ENCODE results near the gene C4BPA.

The C4BPA gene

DNA sequence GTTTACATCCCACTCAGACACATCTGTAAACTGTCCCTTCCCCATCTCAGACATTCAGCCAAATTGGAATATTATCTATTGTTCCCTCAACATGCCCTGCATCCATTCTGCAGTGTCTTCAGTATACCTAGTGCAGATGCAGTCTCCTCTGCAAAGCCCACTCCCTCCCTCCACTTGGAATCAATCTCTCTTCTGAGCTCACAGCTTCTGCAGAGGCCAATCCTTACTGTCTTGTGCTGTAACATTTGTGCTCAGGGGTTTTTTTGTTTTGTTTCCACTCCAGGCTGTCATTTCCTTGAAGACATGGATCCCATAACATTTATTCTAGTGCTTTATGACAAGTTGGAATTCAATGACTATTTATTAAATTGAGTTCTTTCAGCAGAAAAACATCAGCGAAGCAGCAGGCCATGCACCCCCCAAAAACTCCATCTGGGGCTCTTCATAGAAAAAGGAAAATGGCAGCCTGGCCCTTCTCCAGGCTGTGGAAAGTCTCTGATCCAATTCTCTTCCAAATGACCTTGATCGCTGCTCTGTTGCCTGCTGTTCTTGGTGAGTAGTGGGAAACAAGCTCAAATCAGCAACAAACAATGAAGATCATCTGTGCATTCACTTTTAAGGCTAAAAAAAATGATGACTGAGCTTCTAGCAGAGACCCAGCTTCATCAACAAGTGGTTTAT lies 8.7 kb downstream of the C4BPA start:
- Histone ChIP-seq H3K4me1 (no peaks in the 10 kb centered on the region), H3K27ac (no peak overlapping the region), H3K4me3 (no peak overlapping the region), H4K20me1 (no peaks in the 10 kb centered on the region), H3K9ac (no peak overlapping the region), H3K36me3 (no peaks in the 10 kb centered on the region), H3K4me2 (no peak overlapping the region), H3K9me3 (no peaks in the 10 kb centered on the region), H3K27me3 (no peaks in the 10 kb centered on the region)
- TF ChIP-seq Cebpa-rat (IDR thresholded peaks at IDR 0.05): no peak

DNA sequence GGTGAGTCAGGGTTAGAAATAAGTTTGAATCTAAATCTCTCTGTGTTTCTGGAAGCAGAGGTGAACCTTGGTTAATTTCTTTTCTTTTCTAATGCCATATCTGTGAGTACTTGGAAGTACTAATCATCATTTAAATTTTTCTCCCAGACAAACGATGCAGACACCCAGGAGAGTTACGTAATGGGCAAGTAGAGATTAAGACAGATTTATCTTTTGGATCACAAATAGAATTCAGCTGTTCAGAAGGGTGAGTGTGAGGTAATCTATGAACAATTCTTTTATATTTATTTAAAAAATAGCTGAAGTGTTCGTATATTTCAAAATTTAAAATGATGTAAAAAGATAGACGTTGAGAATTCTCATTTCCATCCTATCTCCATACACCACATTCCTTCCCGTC lies 11.2 kb downstream of the C4BPA start:
- TF ChIP-seq Cebpa-rat (IDR thresholded peaks at IDR 0.05): no peak
- Histone ChIP-seq H3K27me3 (no peaks in the 10 kb centered on the region), H3K36me3 (no peaks in the 10 kb centered on the region), H3K27ac (no peak overlapping the region), H4K20me1 (no peaks in the 10 kb centered on the region), H3K4me1 (no peaks in the 10 kb centered on the region), H3K9ac (no peak overlapping the region), H3K4me2 (no peak overlapping the region), H3K9me3 (no peaks in the 10 kb centered on the region), H3K4me3 (no peak overlapping the region)

DNA sequence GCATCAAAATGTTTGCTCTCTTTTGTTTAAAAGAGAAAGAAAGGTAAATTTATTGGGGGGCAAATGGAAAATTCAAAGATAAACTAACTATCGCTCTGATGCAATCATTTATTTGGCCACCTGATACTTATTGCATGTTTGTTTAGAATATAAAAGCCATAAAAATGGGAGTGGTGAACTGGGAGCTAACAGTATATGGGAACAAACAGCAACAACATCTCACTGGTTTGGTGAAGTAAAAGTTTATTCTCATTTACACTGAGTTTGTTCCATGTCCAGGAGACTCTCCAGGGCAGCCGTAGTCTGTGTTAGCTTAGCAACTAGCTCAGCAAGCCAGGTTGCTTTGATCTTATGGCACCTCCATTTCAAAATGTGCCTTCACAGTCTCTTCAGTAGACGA lies 20.4 kb downstream of the C4BPA start:
- Histone ChIP-seq H3K4me1 (no peaks in the 10 kb centered on the region), H3K4me3 (no peak overlapping the region), H3K9me3 (peaks cover 26% of the 10 kb centered on the region), H3K4me2 (no peak overlapping the region), H3K36me3 (no peaks in the 10 kb centered on the region), H3K9ac (no peak overlapping the region), H4K20me1 (no peaks in the 10 kb centered on the region), H3K27ac (no peak overlapping the region), H3K27me3 (no peaks in the 10 kb centered on the region)
- no peak for TF ChIP-seq Cebpa-rat (IDR thresholded peaks at IDR 0.05)

DNA sequence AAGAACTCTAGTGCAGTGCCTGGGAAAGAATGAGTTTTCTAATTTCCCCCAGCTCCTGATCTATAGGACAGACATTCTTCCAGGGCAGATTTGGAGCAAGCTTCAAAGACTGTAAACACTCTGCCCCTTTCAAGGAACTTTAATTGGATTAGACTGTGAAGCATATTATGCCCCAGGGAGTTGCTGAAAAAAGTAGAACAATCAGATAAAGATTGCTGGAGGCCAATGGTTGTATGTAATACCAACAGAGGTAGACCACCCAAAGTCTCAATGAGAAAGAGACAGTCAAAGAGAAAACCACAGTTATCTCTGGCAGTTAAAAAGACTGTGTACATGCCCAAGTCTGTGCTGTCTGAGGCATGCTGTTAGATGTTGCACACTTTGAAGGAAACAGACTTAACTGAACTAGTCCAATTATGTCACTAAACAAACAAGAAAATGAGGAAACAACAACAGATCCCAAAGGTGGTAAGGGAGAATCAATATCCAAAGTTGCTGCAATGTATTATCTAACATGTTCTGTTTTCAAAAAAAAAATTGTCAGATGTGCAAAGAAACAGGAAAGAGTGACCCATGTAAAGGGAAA lies 24.4 kb downstream of the C4BPA start:
- TF ChIP-seq Cebpa-rat (IDR thresholded peaks at IDR 0.05): no peak
- Histone ChIP-seq H3K4me2 (no peak overlapping the region), H3K4me1 (no peaks in the 10 kb centered on the region), H3K36me3 (no peaks in the 10 kb centered on the region), H3K27me3 (no peaks in the 10 kb centered on the region), H3K9ac (no peak overlapping the region), H3K4me3 (no peak overlapping the region), H3K27ac (no peak overlapping the region), H3K9me3 (peaks cover 41% of the 10 kb centered on the region), H4K20me1 (no peaks in the 10 kb centered on the region)

DNA sequence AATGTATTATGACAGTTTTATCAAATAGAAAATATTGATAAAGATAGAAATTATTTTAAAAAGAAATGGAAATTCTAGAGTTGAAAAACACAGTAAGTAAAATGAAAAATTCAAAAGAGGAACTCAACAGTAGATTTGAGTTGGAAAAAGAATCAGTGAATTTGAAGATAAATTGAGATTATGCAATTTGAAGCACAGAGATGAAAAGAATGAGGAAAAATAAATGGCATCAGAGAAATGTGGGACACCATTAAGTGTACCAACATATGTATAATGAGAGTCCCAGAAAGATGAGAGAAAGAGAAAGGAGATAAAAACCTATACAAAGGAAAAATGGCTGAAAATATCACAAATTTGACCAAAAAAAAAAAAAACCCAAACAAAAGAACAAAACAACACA lies 25.0 kb downstream of the C4BPA start:
- no peak overlapping the region for H3K4me2 ChIP-seq
- no peak for TF ChIP-seq Cebpa-rat (IDR thresholded peaks at IDR 0.05)
- no peaks in the 10 kb centered on the region for H3K27me3 ChIP-seq
- H3K9me3 ChIP-seq: peaks cover 41% of the 10 kb centered on the region
- H3K36me3 ChIP-seq: no peaks in the 10 kb centered on the region
- no peak overlapping the region for H3K4me3 ChIP-seq
- no peak overlapping the region for H3K9ac ChIP-seq
- H4K20me1 ChIP-seq: no peaks in the 10 kb centered on the region
- no peaks in the 10 kb centered on the region for H3K4me1 ChIP-seq
- H3K27ac ChIP-seq: no peak overlapping the region

DNA sequence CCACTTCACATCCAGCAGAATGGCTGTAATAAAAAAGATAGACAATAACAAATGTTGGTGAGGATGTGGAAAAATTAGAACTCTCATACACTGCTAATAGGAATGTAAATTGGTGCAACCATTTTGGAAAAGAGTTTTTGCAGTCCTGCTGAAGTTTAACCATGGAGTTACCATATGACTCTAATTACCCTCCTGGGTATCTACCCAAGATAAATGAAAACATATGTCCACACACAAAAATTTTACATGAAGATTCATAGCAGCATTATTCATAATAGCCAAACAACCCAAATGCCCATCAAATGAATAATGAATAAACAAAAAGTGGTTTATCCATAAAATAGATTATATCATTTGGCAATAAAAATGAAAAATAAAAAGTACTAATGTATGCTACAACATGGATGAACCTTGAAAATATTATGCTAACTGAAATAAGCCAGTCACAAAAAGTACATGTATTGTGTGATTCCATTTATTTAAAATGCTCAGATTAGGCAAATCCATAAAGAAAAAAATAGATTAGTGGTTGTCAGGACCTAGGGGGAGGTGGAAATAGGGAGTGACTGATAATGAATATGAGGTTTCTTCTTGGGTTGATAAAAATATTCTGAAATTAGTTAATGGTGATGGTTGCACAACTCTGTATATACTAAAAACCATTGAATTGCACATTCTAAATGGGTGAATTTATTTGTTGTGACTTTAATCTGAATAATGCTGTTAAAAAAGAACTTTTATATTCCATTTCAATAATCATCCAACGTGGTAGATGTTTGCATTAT lies 26.4 kb downstream of the C4BPA start:
- no peaks in the 10 kb centered on the region for H3K4me1 ChIP-seq
- H3K36me3 ChIP-seq: no peaks in the 10 kb centered on the region
- H3K27ac ChIP-seq: no peak overlapping the region
- H3K9me3 ChIP-seq: peaks cover 40% of the 10 kb centered on the region
- H4K20me1 ChIP-seq: no peaks in the 10 kb centered on the region
- TF ChIP-seq Cebpa-rat (IDR thresholded peaks at IDR 0.05): no peak
- H3K27me3 ChIP-seq: no peaks in the 10 kb centered on the region
- no peak overlapping the region for H3K4me3 ChIP-seq
- no peak overlapping the region for H3K9ac ChIP-seq
- H3K4me2 ChIP-seq: no peak overlapping the region

DNA sequence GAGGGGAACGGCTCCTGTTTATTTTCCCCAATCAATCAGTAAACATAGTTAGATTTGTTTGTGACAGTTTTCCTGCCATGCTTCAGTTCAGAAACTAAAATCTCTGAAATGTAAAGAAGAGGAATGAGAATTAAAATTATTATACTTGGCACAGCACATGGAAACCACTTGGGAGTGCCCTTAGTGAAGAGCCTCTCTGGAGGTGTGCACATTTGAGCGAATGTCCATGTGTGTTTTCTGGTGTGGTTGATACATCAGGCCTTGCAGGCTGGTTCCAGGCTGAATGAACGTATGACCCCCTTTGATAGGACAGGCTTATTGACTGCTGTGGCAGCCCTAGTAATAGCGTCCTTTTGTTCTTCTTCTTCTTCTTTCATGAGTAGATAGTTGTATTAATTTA lies 27.1 kb downstream of the C4BPA start:
- Histone ChIP-seq H3K9me3 (peaks cover 37% of the 10 kb centered on the region), H4K20me1 (no peaks in the 10 kb centered on the region), H3K27ac (no peak overlapping the region), H3K4me1 (no peaks in the 10 kb centered on the region), H3K36me3 (no peaks in the 10 kb centered on the region), H3K4me2 (no peak overlapping the region), H3K9ac (no peak overlapping the region), H3K27me3 (no peaks in the 10 kb centered on the region), H3K4me3 (no peak overlapping the region)
- TF ChIP-seq Cebpa-rat (IDR thresholded peaks at IDR 0.05): no peak

DNA sequence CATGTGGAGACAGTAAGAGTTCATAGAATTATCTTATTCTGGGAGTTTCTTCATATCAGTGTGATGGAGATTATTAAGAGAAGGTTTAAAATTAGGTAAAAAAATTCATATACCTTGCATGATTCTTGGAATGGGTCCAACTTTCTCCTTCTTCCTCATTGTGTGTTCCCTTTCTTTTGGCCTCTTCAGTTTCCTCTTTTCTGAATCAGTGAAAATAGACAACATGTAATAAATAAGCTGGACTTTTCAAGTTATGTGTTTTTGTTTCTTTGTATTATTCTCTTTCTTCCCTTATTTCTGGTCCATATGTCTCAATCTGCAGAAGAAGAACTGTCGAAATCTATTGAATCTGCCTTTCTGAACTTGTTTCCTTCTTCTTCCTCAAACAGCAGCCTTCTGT lies 30.5 kb downstream of the C4BPA start:
- Histone ChIP-seq H3K4me2 (no peak overlapping the region), H3K9ac (no peak overlapping the region), H4K20me1 (no peaks in the 10 kb centered on the region), H3K9me3 (peaks cover 14% of the 10 kb centered on the region), H3K27me3 (no peaks in the 10 kb centered on the region), H3K27ac (no peak overlapping the region), H3K4me3 (no peak overlapping the region), H3K4me1 (no peaks in the 10 kb centered on the region), H3K36me3 (no peaks in the 10 kb centered on the region)
- TF ChIP-seq Cebpa-rat (IDR thresholded peaks at IDR 0.05): no peak

DNA sequence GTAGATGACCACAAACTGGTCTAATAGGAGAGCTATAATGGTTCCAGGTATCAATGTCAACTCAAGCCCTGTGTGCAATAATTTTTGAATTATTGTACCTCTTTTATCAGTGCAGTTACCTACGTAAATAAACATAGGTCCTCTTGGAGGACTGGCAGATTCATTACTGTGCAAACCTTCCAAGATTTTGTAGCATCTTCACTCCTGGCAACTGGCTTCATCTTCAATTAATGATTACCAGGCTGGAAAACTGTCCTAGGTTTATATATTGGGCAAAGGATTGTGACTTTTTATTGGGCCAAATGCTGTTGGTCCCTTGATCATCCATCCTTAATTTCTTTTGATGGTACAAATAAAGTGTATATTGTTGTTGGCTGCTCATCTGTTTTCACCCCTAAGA lies 35.6 kb downstream of the C4BPA start:
- Histone ChIP-seq H3K9ac (no peak overlapping the region), H3K36me3 (no peaks in the 10 kb centered on the region), H3K27ac (no peak overlapping the region), H3K4me3 (no peak overlapping the region), H3K27me3 (no peaks in the 10 kb centered on the region), H3K4me1 (no peaks in the 10 kb centered on the region), H3K4me2 (no peak overlapping the region), H3K9me3 (no peaks in the 10 kb centered on the region), H4K20me1 (no peaks in the 10 kb centered on the region)
- no peak for TF ChIP-seq Cebpa-rat (IDR thresholded peaks at IDR 0.05)

DNA sequence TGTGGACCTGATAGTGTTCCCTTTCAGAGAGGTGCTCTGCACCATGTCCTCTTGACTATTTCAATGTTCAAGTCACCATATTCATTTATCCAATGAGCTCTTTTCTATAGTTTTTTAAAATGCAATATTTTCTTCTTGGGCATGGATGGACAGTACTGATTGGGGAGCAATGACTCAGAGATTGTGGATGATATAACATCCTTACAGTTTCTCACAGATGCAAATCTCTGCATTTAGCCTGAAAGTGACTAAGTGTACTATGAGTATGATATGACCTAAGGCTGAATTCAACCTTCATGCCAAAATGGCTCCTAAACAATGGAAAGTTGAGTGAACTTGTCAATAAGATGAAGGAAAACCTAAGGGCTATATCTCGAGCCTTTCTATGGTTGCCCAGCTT lies 36.5 kb downstream of the C4BPA start:
- no peak overlapping the region for H3K27ac ChIP-seq
- H3K27me3 ChIP-seq: no peaks in the 10 kb centered on the region
- H3K4me1 ChIP-seq: no peaks in the 10 kb centered on the region
- H3K4me3 ChIP-seq: no peak overlapping the region
- no peaks in the 10 kb centered on the region for H3K9me3 ChIP-seq
- H3K36me3 ChIP-seq: no peaks in the 10 kb centered on the region
- H3K4me2 ChIP-seq: no peak overlapping the region
- no peak overlapping the region for H3K9ac ChIP-seq
- H4K20me1 ChIP-seq: no peaks in the 10 kb centered on the region
- no peak for TF ChIP-seq Cebpa-rat (IDR thresholded peaks at IDR 0.05)
